ENCODE data around the gene ADAM19.

GRCh38 chr5:157468293-157468965, 107.1 kb downstream of the ADAM19 start:
- TF ChIP-seq RAD21 (conservative IDR thresholded peaks at IDR 0.05) (no peak), TAF1 (IDR thresholded peaks at IDR 0.05; ENCODE audit: low read depth) (no peak)
- TF ChIP-seq, protein P1, sequence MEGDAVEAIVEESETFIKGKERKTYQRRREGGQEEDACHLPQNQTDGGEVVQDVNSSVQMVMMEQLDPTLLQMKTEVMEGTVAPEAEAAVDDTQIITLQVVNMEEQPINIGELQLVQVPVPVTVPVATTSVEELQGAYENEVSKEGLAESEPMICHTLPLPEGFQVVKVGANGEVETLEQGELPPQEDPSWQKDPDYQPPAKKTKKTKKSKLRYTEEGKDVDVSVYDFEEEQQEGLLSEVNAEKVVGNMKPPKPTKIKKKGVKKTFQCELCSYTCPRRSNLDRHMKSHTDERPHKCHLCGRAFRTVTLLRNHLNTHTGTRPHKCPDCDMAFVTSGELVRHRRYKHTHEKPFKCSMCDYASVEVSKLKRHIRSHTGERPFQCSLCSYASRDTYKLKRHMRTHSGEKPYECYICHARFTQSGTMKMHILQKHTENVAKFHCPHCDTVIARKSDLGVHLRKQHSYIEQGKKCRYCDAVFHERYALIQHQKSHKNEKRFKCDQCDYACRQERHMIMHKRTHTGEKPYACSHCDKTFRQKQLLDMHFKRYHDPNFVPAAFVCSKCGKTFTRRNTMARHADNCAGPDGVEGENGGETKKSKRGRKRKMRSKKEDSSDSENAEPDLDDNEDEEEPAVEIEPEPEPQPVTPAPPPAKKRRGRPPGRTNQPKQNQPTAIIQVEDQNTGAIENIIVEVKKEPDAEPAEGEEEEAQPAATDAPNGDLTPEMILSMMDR (IDR thresholded peaks at IDR 0.05; ENCODE audit: poor library complexity, severe bottlenecking), result no peak
- TF ChIP-seq, protein P2, sequence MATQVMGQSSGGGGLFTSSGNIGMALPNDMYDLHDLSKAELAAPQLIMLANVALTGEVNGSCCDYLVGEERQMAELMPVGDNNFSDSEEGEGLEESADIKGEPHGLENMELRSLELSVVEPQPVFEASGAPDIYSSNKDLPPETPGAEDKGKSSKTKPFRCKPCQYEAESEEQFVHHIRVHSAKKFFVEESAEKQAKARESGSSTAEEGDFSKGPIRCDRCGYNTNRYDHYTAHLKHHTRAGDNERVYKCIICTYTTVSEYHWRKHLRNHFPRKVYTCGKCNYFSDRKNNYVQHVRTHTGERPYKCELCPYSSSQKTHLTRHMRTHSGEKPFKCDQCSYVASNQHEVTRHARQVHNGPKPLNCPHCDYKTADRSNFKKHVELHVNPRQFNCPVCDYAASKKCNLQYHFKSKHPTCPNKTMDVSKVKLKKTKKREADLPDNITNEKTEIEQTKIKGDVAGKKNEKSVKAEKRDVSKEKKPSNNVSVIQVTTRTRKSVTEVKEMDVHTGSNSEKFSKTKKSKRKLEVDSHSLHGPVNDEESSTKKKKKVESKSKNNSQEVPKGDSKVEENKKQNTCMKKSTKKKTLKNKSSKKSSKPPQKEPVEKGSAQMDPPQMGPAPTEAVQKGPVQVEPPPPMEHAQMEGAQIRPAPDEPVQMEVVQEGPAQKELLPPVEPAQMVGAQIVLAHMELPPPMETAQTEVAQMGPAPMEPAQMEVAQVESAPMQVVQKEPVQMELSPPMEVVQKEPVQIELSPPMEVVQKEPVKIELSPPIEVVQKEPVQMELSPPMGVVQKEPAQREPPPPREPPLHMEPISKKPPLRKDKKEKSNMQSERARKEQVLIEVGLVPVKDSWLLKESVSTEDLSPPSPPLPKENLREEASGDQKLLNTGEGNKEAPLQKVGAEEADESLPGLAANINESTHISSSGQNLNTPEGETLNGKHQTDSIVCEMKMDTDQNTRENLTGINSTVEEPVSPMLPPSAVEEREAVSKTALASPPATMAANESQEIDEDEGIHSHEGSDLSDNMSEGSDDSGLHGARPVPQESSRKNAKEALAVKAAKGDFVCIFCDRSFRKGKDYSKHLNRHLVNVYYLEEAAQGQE (IDR thresholded peaks at IDR 0.05; ENCODE audit: borderline replicate concordance), result no peak
